Activated CD8-positive, alpha-beta memory T cell treated with anti-CD3 and anti-CD28 coated beads for 24 hours (primary cell): ENCODE measurements around the gene IL15.
"Not testable (repeated sequence)": the region's sequence is repeated elsewhere in the genome, so short reads cannot be mapped to it uniquely, and the experiment has no call there.

ENCODE experiments used
- DNase-seq: peaks from one replicate; pipeline ENCODE4 v3.0.0-alpha.2; 2020

The IL15 gene

GRCh38 chr4:141647966-141648365 is 11.6 kb downstream of the IL15 start:
- no peak for DNase-seq

DNA sequence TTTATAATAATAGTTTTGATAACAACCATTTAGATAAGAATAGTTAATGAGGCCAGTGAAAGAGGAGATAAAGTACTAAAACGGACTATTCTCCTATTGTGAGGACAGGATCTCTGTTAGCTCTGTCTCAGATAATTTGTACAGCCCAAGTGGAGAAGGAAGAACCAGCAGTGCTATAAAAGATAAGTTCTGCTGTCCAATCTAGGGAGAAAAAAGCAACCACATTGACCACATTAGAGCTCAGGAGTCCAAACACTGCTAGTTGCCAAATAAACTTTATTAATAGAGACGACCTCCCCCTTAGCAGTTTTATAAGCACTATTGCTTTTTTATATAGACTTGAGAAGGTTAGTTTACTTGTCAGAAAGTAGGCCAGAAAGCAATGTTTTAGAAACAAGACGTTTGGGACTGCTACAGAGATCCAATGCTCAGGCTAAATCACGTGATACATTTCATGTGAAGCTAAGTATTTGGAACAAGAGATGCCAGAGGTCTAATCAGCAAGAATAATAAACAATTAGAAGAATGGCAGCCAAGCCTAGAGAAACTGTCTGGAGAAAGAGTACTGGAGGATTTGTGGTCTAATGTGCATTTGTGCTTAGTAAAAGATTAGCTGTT is 15.9 kb downstream of the IL15 start:
- no peak for DNase-seq

- DNase-seq = no peak
Measured at GRCh38 chr4:141654098-141654497, 17.7 kb downstream of the IL15 start.

DNA sequence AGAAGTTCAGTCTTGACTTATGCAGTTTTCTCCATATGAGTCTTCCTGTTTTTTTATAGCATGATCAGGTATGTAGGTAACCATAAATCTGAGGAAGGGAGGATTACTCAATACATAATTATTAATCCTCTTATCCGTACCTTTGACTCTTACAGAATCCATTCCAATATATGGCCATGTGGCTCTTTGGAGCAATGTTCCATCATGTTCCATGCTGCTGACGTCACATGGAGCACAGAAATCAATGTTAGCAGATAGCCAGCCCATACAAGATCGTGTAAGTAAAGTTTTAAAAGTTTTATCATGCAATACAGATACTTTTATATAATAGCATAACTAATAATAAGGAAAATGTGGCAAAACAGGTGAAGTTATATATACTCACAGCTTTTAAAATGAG is 19.6 kb downstream of the IL15 start:
- DNase-seq = no peak

DNA sequence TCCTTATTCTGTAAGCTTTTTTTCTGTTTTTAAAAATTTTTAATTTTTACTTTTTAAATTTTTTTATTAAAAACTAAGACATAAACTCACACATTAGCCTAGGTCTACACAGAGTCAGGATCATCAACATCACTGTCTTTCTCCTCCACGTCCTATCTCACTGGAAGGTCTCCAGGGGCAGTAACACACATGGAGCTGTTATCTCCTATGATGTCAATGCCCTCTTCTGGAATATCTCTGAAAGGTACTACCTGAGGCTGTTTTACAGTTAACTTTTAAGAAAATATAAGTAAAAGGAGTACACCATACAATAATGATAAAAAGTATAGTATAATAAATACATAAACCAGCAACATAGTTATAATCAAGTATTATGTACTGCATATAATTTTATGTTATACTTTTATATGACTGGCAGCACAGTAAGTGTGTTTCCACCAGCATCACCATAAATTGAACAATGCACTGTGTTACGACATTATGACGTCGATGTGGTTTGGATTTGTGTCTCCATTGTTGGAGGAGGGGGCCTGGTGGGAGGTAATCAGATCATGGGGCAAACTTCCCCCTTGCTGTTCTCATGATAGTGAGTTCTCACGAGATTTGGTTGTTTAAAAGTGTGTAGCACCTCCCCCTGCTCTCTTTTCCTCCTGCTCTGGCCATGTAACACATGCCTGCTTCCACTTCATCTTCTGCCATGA is 21.3 kb downstream of the IL15 start:
- no peak for DNase-seq

DNA sequence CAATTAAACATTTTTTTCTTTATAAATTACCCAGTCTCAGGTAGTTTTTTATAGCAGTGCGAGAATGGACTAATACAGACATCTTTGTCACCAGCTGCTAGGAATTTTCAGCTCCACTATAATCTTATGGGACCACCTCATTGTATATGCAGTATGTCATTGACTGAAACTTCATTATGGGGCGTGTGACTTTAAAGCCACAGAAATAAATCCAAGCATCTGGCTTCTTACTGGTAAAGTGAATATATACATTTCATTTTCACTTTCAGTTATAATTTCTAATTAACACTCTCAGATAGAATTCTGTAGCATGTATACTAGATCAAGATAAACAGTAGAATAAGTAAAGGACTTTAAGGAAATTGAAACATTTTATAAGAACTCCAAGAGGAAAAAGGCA is 21.9 kb downstream of the IL15 start:
- no peak for DNase-seq

- DNase-seq = no peak
Measured at GRCh38 chr4:141659539-141659938, 23.2 kb downstream of the IL15 start.

DNA sequence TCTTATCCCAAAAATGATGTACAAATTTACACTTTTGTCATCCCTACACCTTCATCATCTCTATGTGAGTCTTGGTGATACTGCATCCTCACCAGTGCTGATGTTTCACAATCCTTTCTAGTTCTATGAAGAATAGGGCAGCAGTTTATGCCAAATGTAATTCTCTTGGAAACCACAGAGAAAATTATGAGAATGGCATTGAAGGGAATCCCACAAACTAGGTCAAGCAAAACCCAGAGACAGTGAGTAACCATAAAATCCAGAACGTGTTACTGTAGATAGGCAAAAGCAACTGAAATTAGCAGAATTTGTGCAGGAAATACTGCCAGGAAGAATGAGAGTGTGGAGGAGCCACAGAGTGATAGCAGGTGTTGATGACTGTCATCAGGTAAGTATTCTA is 24.5 kb downstream of the IL15 start:
- no peak for DNase-seq

DNA sequence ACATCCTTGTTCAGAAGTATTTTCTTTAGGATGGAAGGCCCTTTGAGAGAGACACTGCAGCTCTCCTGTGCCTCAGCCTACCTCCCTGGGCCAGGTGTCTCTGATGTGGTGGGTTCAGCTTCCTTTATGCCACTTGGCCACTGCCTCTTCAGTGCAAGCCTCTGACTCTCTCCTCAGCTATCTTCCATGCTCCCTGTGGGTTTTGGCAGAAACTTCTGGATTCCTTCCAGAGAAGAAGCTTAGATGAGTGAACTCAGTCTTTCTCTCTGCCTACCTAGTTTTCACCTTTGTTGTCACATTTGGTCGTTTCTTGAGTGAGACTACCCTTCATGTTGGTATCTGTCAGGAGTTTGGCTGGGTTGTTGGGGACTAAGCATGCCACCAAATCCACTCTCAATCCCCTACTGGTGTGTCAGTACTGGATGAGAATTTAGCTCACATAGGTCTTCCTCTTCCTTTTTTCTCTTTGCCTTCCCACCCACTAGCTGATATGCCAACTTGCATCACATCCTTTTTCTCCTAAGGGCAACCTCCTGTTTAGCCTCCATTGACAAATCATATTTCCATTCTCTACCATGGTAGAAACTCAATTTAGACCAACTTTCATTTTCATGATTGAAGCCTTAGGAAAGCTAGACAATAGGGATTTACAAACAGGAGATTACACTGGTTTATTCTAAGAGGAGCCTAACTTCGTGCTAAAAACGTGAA is 32.0 kb downstream of the IL15 start:
- no peak for DNase-seq

DNA sequence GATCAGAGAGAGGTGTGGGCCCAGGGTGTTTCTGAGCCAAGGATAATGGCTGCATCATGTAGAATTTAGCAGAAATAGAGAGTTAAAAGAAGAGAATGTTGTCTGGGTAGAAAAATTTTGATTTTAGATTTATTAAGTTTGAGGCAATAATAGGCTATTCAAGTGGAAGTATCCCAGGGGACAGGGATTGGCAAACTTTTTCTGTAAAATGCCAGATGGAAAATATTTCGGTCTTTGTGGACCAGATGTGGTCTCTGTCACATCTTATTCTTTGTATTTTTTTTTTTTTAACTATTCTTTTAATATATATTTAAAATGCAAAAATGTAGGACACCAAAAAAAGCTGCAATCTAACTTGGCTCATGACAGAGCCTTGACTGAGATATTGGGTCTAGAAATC is 33.1 kb downstream of the IL15 start:
- DNase-seq = no peak

GRCh38 chr4:141675384-141675783 is 39.0 kb downstream of the IL15 start:
- DNase-seq = no peak

DNA sequence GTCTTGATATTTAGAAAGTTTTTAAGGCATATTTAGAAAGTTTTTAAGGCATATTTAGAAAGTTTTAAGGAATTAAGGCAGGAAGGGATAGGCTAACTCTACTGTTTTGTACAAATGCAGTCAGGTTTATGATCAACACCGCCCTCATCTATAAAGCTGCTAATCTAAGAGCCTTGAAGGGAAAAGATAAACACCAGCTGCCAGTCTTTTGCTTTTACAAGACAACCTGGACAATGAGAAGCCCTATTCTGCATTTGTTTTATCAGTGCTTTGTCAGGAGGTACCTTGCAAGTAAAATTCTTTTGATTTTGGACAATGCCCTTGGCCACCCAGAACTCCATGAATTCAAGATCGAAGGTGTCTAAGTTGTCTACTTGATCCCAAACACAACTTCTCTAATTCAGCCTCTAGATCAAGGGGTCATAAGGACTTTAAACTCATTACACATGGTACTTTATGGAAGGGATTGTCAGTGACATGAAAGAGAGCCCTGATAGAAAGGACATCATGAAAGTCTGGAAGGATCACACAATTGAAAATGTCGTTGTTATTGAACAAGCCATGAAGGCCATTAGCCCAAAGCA is 39.8 kb downstream of the IL15 start:
- DNase-seq = no peak

GRCh38 chr4:141680060-141680459 is 43.7 kb downstream of the IL15 start:
- DNase-seq = no peak

DNA sequence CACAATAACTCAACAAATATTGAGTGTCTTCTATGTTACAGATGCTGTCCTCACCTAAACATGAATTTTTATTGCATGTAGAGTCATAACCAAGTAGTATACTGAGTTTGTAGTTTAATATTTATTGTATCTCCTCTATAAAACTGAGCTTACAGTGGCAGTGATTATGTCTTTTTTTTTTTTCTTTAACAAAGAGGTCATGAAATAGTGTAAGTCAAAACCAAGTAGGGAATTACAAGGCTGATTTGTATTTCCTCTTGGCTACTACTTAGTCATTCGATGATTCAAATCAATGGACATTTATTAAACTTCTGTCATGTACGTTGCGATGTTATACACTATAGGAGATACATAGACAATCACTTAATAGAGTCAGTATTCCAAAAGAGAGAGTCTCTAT is 48.4 kb downstream of the IL15 start:
- DNase-seq = no peak

DNA sequence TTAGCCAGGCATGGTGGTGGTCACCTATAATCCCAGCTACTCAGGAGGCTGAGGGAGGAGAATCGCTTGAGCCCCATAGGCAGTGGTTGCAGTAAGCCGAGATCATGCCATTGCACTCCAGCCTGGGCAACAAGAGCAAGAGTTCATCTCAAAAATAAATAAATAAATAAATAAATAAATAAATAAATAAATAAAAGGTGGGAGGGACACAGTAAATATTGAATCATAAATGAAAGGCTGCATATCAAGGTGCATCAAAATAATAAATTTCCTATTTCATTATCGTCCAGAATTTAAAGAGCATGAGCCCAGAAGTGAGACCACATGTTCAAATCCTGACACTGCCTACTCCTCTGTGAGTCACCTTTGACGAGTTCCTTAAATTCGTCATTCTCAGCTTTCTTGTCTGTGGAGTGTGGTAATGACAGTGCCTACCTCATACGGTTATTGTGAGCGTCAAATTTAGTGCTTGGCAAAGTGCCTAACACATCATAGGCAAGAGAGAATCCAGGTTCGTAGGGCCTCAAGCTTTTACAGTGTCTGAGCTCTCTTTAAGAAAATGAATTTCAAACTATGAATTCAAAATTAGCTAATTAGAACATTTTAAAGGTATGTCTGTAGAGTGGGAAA is 49.9 kb downstream of the IL15 start:
- no peak for DNase-seq

DNA sequence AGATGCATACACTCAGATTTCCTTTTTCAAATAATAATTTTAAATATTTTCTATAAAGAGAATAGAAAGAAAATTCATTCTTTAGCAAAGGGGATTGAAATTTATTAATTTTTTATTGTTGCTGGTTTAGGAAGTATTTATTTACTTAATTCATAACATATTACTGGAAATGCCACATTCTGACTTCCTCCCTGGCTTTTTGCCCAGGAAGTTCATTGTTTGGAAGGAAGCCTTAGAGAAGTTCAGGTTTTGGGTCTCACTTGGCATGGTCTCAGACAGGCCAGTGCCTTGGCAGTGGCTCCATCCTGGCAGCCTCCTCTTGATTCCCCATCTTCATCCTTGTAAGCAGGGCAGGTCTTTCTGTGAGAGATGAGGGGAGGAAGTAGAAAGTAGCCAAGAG is 50.5 kb downstream of the IL15 start:
- no peak for DNase-seq

GRCh38 chr4:141689726-141690296 is 53.4 kb downstream of the IL15 start:
- DNase-seq = not testable (repeated sequence)

GRCh38 chr4:141691247-141691646 is 54.9 kb downstream of the IL15 start:
- not testable (repeated sequence) for DNase-seq

- DNase-seq = no peak
Measured at GRCh38 chr4:141692081-141692480, 55.7 kb downstream of the IL15 start.

DNA sequence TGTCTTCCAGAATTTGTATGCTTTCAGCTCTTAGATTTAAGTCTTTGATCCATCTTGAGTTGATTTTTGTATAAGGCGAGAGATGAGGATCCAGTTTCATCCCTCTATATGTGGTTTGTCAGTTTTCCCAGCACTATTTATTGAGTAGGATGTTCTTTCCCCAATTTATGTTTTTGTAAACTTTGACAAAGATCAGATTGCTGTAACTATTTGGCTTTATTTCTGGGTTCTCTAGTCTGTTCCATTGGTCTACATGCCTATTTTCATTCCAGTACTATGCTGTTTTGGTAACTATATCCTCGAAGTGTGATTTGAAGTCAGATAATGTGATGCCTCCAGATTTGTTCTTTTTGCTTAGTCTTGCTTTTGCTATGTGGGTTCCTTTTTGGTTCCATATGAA is 60.7 kb downstream of the IL15 start:
- no peak for DNase-seq

GRCh38 chr4:141702472-141703182 is 66.2 kb downstream of the IL15 start:
- DNase-seq = no peak

DNA sequence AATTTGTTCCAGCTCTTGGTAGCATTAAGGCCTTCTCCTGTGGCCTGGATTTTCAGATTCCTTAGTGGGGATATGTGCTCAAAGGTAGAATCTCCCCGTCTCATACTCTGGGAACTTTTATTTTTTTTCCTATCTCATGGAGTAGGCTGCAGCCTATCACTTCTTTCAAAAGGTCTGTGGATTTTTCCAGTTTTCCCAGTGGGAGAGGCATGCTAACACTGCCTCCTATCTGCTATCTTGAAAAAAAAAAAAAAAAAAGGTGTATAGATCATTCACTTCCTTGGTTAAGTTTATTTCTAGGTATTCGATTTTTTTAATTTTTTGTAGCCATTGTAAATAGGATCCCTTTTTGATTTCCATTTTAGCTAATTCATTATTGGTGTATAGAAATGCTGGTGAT is 67.1 kb downstream of the IL15 start:
- DNase-seq = no peak
